ENCODE measurements around the gene HNMT.

Gene HNMT

DNA sequence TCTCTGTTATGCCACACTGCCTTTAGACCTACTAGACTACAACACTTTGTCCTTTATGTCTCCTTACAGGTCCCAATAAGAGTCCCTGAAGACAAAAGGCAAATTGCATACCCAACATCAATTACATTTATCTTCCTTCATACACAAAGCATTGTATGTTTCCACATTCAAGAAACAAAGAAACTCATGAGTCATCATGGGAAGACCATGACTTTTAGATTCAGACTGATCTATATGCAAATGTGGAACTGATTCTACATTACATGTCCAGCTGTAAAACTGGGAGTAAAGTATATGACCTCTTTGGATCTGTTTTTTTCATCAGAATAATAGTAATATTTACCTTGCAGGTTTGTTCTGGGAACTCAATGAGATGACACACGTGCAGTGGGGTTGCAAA lies 25.2 kb upstream of the HNMT start:
- no peak for DNase-seq (ENCODE audit: low read depth)
- TF ChIP-seq, protein P1, sequence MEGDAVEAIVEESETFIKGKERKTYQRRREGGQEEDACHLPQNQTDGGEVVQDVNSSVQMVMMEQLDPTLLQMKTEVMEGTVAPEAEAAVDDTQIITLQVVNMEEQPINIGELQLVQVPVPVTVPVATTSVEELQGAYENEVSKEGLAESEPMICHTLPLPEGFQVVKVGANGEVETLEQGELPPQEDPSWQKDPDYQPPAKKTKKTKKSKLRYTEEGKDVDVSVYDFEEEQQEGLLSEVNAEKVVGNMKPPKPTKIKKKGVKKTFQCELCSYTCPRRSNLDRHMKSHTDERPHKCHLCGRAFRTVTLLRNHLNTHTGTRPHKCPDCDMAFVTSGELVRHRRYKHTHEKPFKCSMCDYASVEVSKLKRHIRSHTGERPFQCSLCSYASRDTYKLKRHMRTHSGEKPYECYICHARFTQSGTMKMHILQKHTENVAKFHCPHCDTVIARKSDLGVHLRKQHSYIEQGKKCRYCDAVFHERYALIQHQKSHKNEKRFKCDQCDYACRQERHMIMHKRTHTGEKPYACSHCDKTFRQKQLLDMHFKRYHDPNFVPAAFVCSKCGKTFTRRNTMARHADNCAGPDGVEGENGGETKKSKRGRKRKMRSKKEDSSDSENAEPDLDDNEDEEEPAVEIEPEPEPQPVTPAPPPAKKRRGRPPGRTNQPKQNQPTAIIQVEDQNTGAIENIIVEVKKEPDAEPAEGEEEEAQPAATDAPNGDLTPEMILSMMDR (IDR thresholded peaks at IDR 0.05; ENCODE audit: low read depth, low read length, missing control alignments), result no peak
- H3K4me3 ChIP-seq (ENCODE audit: low read depth, low read length), result no peak overlapping the region

DNA sequence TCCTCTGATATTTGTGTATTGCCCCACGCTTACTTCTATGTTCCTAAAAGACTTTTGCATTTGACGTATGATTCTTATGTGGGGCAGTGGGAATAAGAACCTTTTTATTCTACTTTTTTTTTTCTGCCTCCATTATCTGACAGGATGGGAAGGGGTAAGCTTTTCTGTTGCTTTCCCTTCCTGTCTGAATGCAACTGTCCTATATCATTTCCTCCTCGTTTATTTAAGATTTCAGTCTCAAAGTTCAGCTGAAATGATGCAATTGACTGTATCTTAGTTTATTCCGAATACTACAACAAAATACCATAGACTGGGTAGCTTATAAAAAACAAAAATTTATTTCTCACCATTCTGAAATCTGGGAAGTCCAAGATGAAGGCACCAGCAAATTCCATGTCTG lies 24.1 kb upstream of the HNMT start:
- TF ChIP-seq, protein P1 (IDR thresholded peaks at IDR 0.05; ENCODE audit: low read depth, low read length, missing control alignments), result no peak
- no peak for DNase-seq (ENCODE audit: low read depth)
- no peak overlapping the region for H3K4me3 ChIP-seq (ENCODE audit: low read depth, low read length)

DNA sequence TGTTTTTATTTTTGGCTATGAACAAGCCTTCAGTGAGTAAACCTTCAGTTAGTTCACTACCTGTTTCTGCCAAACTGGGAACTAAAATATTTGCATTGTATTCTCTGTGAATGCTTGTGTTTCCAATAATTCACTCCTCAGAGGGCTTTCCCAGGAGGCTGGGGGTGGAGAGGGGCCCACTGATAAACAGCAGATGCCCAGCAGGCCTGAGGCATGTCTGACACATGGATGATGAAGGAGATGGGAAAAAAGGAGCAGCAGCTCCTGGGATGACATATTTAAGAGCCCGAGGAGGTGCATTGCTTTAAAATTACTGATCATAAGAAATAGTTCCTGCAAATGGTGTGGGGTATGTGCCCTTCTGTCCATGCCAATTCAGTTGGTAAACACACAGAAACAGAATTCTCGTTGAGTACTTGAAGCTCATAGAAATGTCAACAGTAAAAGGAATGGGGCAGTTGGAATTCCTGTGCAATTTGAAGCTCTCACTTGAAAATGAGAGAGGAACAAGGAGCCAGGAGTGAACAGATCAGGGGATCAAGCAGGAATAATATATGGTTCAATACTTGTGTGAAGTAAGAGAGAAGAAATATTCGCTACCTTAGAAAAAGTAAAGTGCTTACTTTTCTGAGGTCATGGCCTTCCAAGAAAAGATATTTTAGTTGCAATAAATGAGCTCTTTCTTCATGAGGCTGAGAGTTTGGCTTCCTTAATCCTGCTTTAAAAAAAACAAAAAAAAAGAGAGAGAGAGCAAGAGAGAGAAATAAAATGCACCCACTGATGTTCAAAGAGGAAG lies 22.0 kb upstream of the HNMT start:
- no peak overlapping the region for H3K4me3 ChIP-seq (ENCODE audit: low read depth, low read length)
- TF ChIP-seq, protein P1 (IDR thresholded peaks at IDR 0.05; ENCODE audit: low read depth, low read length, missing control alignments), result no peak
- no peak for DNase-seq (ENCODE audit: low read depth)

DNA sequence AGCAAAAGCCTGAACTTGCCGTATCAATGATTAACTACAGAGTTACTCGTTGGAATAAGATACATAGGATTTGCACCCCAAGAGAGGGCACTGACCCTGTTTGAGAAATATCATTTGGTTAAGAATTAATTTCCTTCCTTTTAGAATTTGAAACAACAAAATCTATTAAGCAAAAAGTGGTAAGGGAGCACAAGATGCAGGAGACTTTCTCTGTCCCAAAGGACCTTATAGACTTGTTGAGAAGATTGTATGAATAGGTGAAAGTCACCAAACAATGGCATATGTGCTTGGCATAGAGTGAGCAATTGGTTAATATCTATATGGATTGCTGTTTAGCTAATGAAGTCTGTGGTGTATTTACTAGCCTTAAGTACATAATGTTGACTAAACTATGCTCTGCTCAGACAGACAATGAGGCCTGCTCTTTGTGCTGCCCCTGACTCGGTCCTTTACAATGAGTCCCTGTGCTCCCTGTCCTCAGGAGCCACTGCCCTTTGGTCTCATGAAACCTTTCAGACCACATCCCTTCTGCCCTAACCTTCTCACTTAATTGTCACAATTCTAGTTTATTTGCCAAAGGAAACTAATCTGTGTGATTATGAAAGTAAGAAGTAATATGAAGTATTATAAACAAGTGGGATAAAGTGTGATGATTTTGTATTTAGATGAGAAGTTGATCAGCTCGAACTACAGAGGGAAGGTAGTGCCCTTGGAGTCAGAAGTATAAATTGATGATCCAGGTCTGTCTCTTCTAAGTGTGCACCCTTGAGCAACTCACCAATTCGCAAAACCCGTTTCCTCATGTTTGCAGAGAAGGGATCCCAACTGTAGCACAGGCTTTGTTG lies 21.2 kb upstream of the HNMT start:
- TF ChIP-seq, protein P1 (IDR thresholded peaks at IDR 0.05; ENCODE audit: low read depth, low read length, missing control alignments), result no peak

DNA sequence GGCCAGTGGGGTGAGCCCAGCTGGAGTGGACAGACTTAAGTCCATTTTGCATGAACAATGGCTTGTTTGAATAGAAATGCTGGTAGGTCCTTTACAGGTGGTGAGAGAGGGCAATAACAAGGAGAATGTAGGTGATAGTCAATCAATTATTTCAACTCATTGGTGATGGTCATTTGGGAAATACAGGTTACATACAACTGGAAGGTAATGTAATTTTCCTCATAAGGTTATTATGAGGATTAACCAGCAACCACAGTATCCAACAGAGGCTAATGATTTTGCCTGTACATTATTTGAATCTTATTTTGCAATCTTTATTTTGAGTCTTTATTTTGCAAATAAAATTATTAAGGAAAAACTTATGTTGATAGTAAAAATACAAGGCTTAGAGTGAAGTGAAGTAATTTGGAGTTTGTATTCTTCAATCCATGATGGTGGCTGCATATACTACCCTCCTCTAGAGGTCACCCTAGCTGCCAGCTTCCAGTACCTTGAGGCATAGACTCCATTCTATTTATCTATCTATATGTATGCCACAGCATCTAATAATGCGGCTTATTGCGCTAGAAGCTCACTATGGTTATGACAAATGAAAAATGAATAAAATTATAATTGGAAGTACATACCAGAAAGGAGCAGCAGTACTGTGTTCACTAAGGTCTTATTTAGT lies 20.5 kb upstream of the HNMT start:
- DNase-seq (ENCODE audit: low read depth), result no peak
- TF ChIP-seq, protein P1 (IDR thresholded peaks at IDR 0.05; ENCODE audit: low read depth, low read length, missing control alignments), result no peak
- no peak overlapping the region for H3K4me3 ChIP-seq (ENCODE audit: low read depth, low read length)

More for the DNA sequence above, 21.2 kb upstream of the HNMT start:
- no peak for DNase-seq (ENCODE audit: low read depth)
- no peak overlapping the region for H3K4me3 ChIP-seq (ENCODE audit: low read depth, low read length)

DNA sequence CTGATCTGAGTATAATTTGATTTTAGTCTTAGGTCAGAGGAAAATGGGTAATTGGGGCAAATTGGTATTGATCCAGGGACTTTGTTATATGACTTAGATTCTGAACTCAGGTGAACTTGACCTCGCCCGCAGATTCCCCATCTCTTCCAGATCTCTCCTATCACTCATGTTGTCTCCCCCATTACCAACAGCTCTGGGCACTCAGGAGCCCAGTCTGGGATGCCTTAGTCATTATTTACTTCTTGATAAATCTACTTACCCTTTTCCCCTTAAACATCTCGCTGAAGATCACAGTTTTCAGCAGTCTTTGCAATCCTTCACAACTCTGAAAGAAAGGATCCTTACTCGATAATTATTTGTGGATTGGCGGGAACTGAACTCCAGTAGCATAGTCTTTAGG lies 19.6 kb upstream of the HNMT start:
- TF ChIP-seq, protein P1 (IDR thresholded peaks at IDR 0.05; ENCODE audit: low read depth, low read length, missing control alignments), result no peak
- no peak for DNase-seq (ENCODE audit: low read depth)
- no peak overlapping the region for H3K4me3 ChIP-seq (ENCODE audit: low read depth, low read length)
